ENCODE results near the gene PHACTR1. TPM values are rescaled to one million over a fixed set of nuclear protein-coding genes. Genes with fewer than 3 reads are reported as not detected.

PHACTR1 gene
- total and polyA plus RNA-seq, 9 of the 15 experiments (the other 6 are each of a cell fraction or from before 2014, with no cell fraction given), result 11.5 to 32.6 (median 22.0) TPM

- TF ChIP-seq ZNF280A (IDR thresholded peaks at IDR 0.05; ENCODE audit: low read depth, partially characterized antibody) (no peak), CHD7 (IDR thresholded peaks at IDR 0.05; ENCODE audit: low read depth, low read length) (no peak), ZBTB2 (IDR thresholded peaks at IDR 0.05) (no peak), SMARCC2 (IDR thresholded peaks at IDR 0.05; ENCODE audit: low read depth) (no peak), PYGO2 (tag; IDR thresholded peaks at IDR 0.05) (no peak), SMARCE1 (IDR thresholded peaks at IDR 0.05) (no peak), MEIS2 (IDR thresholded peaks at IDR 0.05; ENCODE audit: partially characterized antibody) (no peak), SIX5 (IDR thresholded peaks at IDR 0.05; ENCODE audit: borderline replicate concordance in 1 of 2, insufficient read depth in 1 of 2, low read depth in 1 of 2, low read length in 2 of 2) (no peak), E4F1 (CRISPR knock-in tag; IDR thresholded peaks at IDR 0.05; ENCODE audit: borderline replicate concordance) (no peak), ZNF316 (IDR thresholded peaks at IDR 0.05) (peak; percentile 37; the same call in 1 of the 2 replicates), ZBTB17 (CRISPR knock-in tag; IDR thresholded peaks at IDR 0.05) (peak; percentile 37; the same call in 1 of the 2 replicates)
Measured at GRCh38 chr6:13275435-13275989, 558.9 kb downstream of the PHACTR1 start (continued).
